HFF-Myc (cell line): Measurements from ENCODE around the gene AQP1.

Experiments used
- DNase-seq: peaks from one replicate; pipeline ENCODE4 v3.0.0-alpha.2; 2011; ENCODE audit warnings: low read depth; ENCODE audit errors: extremely low read depth
- H3K4me3 ChIP-seq: replicated peaks from 2 replicates; pipeline ENCODE4 v1.5.1; 2011; ENCODE audit warnings: low read depth, mild to moderate bottlenecking, control low read depth, low read length
- CTCF ChIP-seq: IDR thresholded peaks from 2 replicates; pipeline ENCODE4 v1.5.1; 2012; ENCODE audit warnings: mild to moderate bottlenecking, low read depth, low read length, control low read depth; ENCODE audit errors: missing control alignments

The AQP1 gene

GRCh38 chr7:30923009-30923773, 11.5 kb downstream of the AQP1 start:
- no peak for TF ChIP-seq CTCF
- no peak for DNase-seq
- H3K4me3 ChIP-seq = no peak overlapping the region

- DNase-seq = no peak
- H3K4me3 ChIP-seq = no peak overlapping the region
- TF ChIP-seq CTCF = no peak
Observed at GRCh38 chr7:30923774-30924413, 12.2 kb downstream of the AQP1 start.

- TF ChIP-seq CTCF = no peak
- DNase-seq = no peak
- H3K4me3 ChIP-seq = no peak overlapping the region
Observed at GRCh38 chr7:30924624-30925023, 13.0 kb downstream of the AQP1 start.

GRCh38 chr7:30925117-30925516, 13.5 kb downstream of the AQP1 start:
- no peak for TF ChIP-seq CTCF
- DNase-seq = no peak

GRCh38 chr7:30925913-30926312, 14.3 kb downstream of the AQP1 start:
- TF ChIP-seq CTCF = no peak
- no peak overlapping the region for H3K4me3 ChIP-seq
- no peak for DNase-seq

More at GRCh38 chr7:30925117-30925516, 13.5 kb downstream of the AQP1 start:
- H3K4me3 ChIP-seq = no peak overlapping the region

- H3K4me3 ChIP-seq = no peak overlapping the region
- DNase-seq = no peak
- no peak for TF ChIP-seq CTCF
Observed at GRCh38 chr7:30926313-30926712, 14.7 kb downstream of the AQP1 start.
